ENCODE measurements around the gene SLC35E3. TPM values are rescaled to one million over a fixed set of nuclear protein-coding genes. Genes with fewer than 3 reads are reported as not detected.
A peak's percentile ranks its signal among the peaks of the same experiment; 100 is the strongest.

SLC35E3 gene
- 10 to 100 TPM in 1 of 4 donors, 1 to 10 TPM in 3; 1.3 to 15.1 (median 4.9) TPM for total RNA-seq

DNA sequence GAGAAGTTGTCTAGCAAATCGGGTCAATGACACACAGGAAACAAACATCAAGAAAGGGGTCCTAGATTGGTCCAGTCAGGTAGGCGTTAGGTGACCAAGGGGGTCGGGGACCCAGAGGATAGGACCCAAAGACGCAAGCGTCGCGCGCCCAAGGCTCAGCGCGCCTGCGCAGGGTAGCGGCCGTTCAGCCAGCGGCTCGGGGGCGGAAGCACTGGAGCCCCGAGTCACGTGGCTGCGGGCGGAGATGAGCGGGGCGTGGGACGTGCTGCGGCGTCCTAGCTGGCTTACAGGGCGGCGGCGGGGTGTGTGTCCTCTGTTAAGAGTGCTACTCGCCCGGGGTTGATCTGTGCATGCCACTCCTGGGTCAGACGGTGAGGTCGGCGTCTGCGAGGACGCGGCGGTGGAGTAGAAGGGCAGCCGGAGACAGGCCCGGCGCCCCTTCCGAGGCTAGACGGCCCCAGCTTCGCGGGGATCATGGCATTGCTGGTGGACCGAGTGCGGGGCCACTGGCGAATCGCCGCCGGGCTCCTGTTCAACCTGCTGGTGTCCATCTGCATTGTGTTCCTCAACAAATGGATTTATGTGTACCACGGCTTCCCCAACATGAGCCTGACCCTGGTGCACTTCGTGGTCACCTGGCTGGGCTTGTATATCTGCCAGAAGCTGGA, at the start of gene SLC35E3:
Gene SLC35E3 (plus strand): TSS at position 273 of the 668 bp plus-strand sequence. CDS start 202 bp downstream, at position 475.
- Histone ChIP-seq H3K36me3 (peaks cover 0 to 33% of the 10 kb centered on the region in 2 donors), H3K27me3 (no peaks in the 10 kb centered on the region), H3K4me3 (peak within 1 kb of the TSS; percentile 56 to 76), H3K4me1 (peaks cover 0 to 44% (median 3%) of the 10 kb centered on the region in 3 donors), H3K27ac (peak within 1 kb of the TSS; percentile 63 to 88 (median 81)), H3K9me3 (no peaks in the 10 kb centered on the region)
- WGBS, 2 donors (ENCODE audit: low coverage in 1 of 2): 0% methylated on average over 1 to 3 of the region's 52 CpGs
- ATAC-seq: peak; percentile 99
- TF ChIP-seq, protein P1, sequence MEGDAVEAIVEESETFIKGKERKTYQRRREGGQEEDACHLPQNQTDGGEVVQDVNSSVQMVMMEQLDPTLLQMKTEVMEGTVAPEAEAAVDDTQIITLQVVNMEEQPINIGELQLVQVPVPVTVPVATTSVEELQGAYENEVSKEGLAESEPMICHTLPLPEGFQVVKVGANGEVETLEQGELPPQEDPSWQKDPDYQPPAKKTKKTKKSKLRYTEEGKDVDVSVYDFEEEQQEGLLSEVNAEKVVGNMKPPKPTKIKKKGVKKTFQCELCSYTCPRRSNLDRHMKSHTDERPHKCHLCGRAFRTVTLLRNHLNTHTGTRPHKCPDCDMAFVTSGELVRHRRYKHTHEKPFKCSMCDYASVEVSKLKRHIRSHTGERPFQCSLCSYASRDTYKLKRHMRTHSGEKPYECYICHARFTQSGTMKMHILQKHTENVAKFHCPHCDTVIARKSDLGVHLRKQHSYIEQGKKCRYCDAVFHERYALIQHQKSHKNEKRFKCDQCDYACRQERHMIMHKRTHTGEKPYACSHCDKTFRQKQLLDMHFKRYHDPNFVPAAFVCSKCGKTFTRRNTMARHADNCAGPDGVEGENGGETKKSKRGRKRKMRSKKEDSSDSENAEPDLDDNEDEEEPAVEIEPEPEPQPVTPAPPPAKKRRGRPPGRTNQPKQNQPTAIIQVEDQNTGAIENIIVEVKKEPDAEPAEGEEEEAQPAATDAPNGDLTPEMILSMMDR (IDR thresholded peaks at IDR 0.05): peak in 1 of 4 experiments; percentile 30
- peak; percentile 68 for TF ChIP-seq POLR2AphosphoS5 (IDR thresholded peaks at IDR 0.05)
- TF ChIP-seq POLR2A (IDR thresholded peaks at IDR 0.05): peak; percentile 43 to 49
- no peak for TF ChIP-seq EP300 (IDR thresholded peaks at IDR 0.05)

DNA sequence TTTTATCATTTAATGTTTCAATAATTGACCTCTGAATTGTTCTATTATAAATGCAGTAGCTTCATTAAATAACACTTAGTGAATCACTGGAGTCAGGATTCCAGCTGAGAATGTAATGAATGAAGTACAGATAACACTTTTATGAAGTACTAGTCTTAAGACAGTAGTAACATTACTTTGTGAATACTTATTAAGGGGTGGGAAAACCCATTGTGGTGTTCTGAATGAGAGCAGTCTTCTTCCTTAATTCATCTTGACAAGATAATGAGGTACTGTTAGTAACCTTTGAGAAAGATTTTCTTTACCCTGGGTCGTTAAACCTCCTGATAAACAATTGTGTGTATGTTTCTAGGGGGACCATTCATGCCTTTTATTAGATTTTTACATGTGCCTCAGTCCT, 46.5 kb upstream of the SLC35E3 start:
- Histone ChIP-seq H3K36me3 (peaks cover 0 to 100% of the 10 kb centered on the region in 2 donors), H3K4me3 (no peak overlapping the region), H3K4me1 (no peaks in the 10 kb centered on the region), H3K27ac (no peak overlapping the region), H3K9me3 (no peaks in the 10 kb centered on the region), H3K27me3 (no peaks in the 10 kb centered on the region)
- WGBS, 2 donors (ENCODE audit: low coverage in 1 of 2): 88% methylated on average over 1 of the region's 1 CpG
- no peak for ATAC-seq
- no peak for TF ChIP-seq POLR2AphosphoS5 (IDR thresholded peaks at IDR 0.05)
- TF ChIP-seq, protein P1 (IDR thresholded peaks at IDR 0.05): no peak
- TF ChIP-seq EP300 (IDR thresholded peaks at IDR 0.05): no peak

DNA sequence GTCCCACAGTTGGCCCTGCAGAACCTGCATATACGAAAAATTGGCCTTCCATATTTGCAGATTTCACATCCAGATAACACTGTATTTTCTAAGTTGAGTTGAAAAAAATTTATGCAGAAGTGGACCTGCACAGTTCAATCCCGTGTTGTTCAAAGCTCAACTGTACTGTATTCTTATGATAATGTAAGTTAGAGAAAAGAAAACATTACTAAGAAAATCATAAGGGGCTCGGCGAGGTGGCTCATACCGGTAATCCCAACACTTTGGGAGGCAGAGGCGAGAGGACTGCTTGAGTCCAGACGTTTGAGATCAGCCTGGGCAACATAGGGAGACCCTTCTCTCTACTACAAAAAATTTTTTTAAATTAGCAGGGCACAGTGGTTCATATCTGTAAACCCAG, 18.2 kb upstream of the SLC35E3 start:
- Histone ChIP-seq H3K36me3 (peaks cover 0 to 94% of the 10 kb centered on the region in 2 donors), H3K27ac (no peak overlapping the region), H3K4me1 (no peaks in the 10 kb centered on the region), H3K27me3 (no peaks in the 10 kb centered on the region), H3K4me3 (no peak overlapping the region), H3K9me3 (no peaks in the 10 kb centered on the region)
- TF ChIP-seq, protein P1 (IDR thresholded peaks at IDR 0.05): no peak
- no peak for TF ChIP-seq EP300 (IDR thresholded peaks at IDR 0.05)
- no peak for TF ChIP-seq POLR2AphosphoS5 (IDR thresholded peaks at IDR 0.05)
- TF ChIP-seq POLR2A (IDR thresholded peaks at IDR 0.05): no peak
- no peak for ATAC-seq
- WGBS, 2 donors (ENCODE audit: low coverage in 1 of 2): 89 to 95% methylated on average over 5 to 7 of the region's 7 CpGs

DNA sequence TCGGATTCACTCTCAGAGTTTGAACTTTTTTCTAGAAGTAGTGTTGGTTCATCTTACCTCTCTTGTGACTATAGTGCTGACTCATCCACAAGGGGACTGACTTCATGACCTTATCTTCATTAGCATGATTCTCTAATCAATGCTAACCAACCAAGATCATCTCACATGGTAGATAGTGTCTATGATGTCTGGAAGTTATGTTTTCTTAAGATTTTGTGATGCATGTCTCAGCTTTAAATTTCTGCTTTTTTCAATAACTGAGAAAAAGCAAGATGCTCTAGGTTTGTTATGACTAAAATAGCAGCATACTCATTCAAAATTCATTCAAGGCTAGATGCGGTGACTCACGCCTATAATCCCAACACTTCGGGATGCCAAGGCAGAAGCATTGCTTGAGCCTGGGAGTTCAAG, 12.3 kb upstream of the SLC35E3 start:
- TF ChIP-seq POLR2AphosphoS5 (IDR thresholded peaks at IDR 0.05) (no peak), EP300 (IDR thresholded peaks at IDR 0.05) (no peak), POLR2A (IDR thresholded peaks at IDR 0.05) (no peak)
- TF ChIP-seq, protein P1 (IDR thresholded peaks at IDR 0.05): no peak
- ATAC-seq: no peak
- H3K9me3 ChIP-seq: no peaks in the 10 kb centered on the region
- H3K27ac ChIP-seq: no peak overlapping the region
- peaks cover 6 to 93% of the 10 kb centered on the region in 2 donors for H3K36me3 ChIP-seq
- WGBS, 2 donors (ENCODE audit: low coverage in 1 of 2): 83 to 93% methylated on average over 4 of the region's 4 CpGs
- no peak overlapping the region for H3K4me3 ChIP-seq
- no peaks in the 10 kb centered on the region for H3K27me3 ChIP-seq
- no peaks in the 10 kb centered on the region for H3K4me1 ChIP-seq

DNA sequence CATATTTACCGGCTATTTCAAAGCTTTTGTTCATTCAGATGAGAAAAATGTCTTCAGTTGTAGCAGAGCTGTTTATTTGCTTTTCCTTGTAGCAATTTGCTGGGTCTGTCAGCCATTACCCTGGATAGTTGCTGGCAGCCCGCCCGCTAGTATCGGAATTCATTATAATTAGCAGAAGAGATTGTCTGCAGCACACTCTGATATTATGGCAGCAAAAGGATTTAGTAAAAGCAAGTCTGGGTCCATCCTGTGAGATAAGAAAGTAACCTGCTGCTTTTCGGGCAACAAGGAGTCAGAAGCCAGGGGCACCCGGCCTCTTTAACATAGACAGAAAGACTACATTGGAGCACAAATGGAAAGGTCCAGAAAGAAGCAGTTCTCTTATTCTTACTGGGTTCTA, 6.1 kb upstream of the SLC35E3 start:
- TF ChIP-seq EP300 (IDR thresholded peaks at IDR 0.05) (no peak), POLR2AphosphoS5 (IDR thresholded peaks at IDR 0.05) (no peak), POLR2A (IDR thresholded peaks at IDR 0.05) (no peak)
- TF ChIP-seq, protein P1 (IDR thresholded peaks at IDR 0.05): no peak
- WGBS, 2 donors (ENCODE audit: low coverage in 1 of 2): 65 to 95% methylated on average over 4 to 6 of the region's 6 CpGs
- H3K4me1 ChIP-seq: no peaks in the 10 kb centered on the region
- peaks cover 6 to 80% of the 10 kb centered on the region in 2 donors for H3K36me3 ChIP-seq
- no peaks in the 10 kb centered on the region for H3K27me3 ChIP-seq
- no peak overlapping the region for H3K27ac ChIP-seq
- no peak for ATAC-seq
- H3K9me3 ChIP-seq: no peaks in the 10 kb centered on the region
- no peak overlapping the region for H3K4me3 ChIP-seq
